Stimulated activated naive CD8-positive, alpha-beta T cell treated with anti-CD3 and anti-CD28 coated beads, Interleukin-15, Interleukin-2, amounts not matched to agents 100 U/mL and 50 U/mL, for 24 hours (primary cell): ENCODE results near the gene MRPL52.
"Not testable (repeated sequence)": the region's sequence is repeated elsewhere in the genome, so short reads cannot be mapped to it uniquely, and the experiment has no call there.

ENCODE experiments used
- ATAC-seq: fragments of 150-1000 bp; cut with Tn5 transposase; one replicate; pipeline ENCODE4 v1.10.0; 2021
- DNase-seq: peaks from one replicate; pipeline ENCODE4 v3.0.0; 2021

The MRPL52 gene

DNA sequence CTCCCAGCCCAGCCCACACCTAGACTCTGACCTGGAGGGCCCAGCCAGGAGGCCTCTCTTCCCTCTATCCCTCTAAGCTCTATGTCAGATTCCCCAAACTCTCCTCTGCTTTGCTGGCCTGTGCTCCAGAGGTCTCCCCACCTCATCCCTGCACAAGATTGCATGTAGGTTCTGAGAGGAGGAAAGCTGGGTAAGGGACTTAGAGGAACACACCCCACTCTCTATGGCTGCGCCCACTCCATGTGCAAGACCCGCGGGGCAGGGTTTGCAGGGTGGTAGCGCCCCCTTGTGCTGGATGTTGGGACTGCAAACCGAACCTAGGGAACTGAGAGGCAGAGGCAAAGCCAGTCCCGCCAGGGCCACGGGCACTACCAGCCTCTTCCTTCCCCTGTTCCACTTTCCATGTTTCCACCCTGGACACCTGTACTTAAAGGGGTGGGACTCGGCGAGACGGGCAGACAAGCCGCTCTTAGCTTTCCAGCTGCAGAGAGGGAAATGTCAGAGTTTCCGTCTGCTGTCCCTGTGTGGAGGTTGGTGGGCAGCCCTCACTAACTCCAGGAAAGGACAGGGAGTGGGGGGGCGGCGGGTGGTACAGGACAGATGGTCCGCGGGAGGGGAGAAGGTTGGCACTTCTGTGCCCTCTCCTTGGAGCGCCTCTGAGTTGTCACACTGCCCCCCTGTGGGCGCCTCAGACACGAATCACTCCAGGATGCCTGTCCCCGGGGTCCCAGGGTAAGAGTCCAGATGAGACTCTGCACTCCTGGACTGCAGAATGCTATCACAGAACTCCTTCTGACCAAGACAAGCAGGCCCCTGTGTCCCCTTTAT lies 23.5 kb downstream of the MRPL52 start:
- DNase-seq (peak; percentile 97), ATAC-seq (peak; percentile 89)

- ATAC-seq, DNase-seq: not testable (repeated sequence)
These were observed 24.6 kb downstream of the MRPL52 start for GRCh38 chr14:22854296-22854695.

- DNase-seq (no peak), ATAC-seq (no peak)
These were observed 25.5 kb downstream of the MRPL52 start for GRCh38 chr14:22854963-22855724.

- DNase-seq = no peak
These were observed 26.7 kb downstream of the MRPL52 start for GRCh38 chr14:22856428-22856827.

GRCh38 chr14:22860377-22860776 lies 30.7 kb downstream of the MRPL52 start:
- ATAC-seq, DNase-seq: not testable (repeated sequence)

More at GRCh38 chr14:22856428-22856827, 26.7 kb downstream of the MRPL52 start:
- no peak for ATAC-seq

- DNase-seq (no peak), ATAC-seq (no peak)
These were observed 32.0 kb downstream of the MRPL52 start for GRCh38 chr14:22861651-22862050.

- DNase-seq (no peak), ATAC-seq (no peak)
These were observed 35.3 kb downstream of the MRPL52 start for GRCh38 chr14:22864979-22865378.

DNA sequence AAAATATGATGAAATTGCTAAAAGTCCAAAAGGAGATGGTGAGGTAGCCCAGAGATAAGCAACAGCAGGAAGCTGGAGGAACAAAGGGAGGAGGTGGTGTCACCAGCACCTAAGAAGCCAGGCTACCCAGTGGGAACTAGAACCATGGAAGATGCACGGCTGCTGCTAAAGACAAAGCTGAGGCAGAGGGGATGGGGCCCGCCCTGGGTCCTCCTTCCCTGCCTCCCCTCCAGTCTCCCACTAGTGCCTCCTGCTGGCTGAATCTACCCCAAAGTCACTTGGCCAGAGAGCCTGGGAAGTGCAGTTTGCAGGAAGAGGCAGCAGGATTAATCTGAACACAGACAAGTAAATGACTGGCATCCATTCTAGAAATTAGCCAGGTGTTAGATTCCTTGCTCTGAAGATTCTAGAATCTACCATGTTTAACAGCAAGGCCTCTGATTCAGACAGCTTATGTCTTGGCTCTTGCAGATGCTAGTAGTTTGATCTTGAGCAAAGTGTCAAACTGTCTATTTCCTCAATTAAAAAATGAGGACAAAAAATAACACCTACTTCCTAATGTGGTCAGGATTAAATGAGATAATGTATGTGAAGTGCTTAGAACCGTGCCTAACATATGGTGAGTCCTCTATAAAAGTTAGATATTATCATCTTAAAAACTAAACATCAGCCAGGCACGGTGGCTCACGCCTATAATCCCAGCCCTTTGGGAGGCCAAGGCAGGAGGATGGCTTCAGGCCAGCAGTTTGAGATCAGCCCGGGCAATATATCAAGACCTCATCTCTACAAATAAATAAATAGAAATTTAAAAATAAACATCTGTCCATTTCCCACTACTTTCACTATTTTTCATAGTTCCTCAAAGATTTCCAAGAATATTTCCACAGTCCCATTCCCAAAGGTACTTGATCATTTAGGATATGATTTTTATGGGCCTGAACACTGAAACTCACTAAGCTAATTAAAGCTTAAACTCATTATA lies 36.0 kb downstream of the MRPL52 start:
- DNase-seq = peak; percentile 45

GRCh38 chr14:22866874-22867273 lies 37.2 kb downstream of the MRPL52 start:
- DNase-seq (no peak), ATAC-seq (no peak)

More for the DNA sequence above, 36.0 kb downstream of the MRPL52 start:
- no peak for ATAC-seq

DNA sequence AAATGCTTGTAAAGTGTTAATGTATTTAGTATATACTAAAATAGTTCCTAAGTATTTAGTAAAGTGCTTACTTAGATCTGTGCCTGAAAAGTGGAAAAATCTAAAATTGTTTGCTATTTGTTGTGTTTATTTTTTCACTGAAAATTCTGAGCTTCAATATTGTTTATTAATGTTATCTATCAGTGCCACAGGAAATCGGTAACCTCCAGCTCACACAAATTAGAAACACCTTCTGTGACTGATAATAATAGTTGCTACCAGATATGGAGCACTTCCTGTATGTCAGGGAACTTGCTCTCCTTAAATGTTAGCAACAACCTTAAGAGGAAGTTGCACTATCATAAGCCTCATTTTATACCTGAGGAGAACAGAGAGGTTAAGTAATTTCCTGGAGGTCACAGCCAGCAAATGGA lies 41.1 kb downstream of the MRPL52 start:
- peak; percentile 53 for ATAC-seq
- no peak for DNase-seq

- ATAC-seq (peak; percentile 86), DNase-seq (peak; percentile 81)
These were observed 41.7 kb downstream of the MRPL52 start, which contains the start of gene LRP10 for GRCh38 chr14:22871224-22872032. Gene LRP10, plus strand, starts transcription at chr14:22871740. Its CDS starts 564 bp downstream, at chr14:22872304.

GRCh38 chr14:22872033-22872832 lies 42.5 kb downstream of the MRPL52 start:
- ATAC-seq (peak; percentile 31), DNase-seq (peak; percentile 81)

DNA sequence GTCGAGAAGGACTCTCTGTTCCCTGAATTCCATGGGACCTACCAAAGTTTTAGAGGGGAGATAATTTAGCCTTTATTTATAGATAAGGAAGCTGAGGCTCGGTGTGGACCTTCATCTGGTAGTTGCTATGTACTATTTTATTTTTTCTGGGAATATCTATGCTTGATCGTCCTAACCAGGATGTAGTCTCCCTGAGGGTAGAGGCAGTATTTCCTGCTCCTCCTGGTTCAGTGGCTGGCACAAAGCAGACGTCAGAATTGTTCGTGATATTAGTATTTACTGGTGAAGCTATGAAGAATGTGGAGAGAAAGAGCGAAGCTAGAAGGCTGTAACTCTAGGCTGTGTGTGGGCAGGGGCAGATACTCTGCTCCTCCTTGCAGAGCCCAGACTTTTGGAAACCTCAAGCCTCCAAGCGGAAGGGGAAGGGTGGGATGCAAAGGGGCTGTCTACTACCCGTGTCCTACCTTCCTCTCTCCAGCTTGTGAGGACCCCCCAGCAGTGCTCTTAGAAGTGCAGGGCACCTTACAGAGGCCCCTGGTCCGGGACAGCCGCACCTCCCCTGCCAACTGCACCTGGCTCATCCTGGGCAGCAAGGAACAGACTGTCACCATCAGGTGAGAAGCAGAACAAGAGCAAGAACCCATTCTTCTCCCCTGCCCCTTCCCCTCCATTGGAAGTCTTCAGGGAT lies 43.3 kb downstream of the MRPL52 start:
- DNase-seq (no peak), ATAC-seq (no peak)

DNA sequence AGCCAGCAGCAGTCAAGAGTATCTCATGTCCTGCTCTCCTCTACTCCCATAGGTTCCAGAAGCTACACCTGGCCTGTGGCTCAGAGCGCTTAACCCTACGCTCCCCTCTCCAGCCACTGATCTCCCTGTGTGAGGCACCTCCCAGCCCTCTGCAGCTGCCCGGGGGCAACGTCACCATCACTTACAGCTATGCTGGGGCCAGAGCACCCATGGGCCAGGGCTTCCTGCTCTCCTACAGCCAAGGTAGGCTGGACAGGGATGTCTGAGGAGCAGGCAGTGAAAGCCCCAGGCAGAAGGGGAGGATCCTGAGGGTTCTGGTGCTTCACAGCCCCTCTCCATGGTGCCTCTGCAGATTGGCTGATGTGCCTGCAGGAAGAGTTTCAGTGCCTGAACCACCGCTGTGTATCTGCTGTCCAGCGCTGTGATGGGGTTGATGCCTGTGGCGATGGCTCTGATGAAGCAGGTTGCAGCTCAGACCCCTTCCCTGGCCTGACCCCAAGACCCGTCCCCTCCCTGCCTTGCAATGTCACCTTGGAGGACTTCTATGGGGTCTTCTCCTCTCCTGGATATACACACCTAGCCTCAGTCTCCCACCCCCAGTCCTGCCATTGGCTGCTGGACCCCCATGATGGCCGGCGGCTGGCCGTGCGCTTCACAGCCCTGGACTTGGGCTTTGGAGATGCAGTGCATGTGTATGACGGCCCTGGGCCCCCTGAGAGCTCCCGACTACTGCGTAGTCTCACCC lies 45.5 kb downstream of the MRPL52 start:
- ATAC-seq = no peak
- no peak for DNase-seq

- ATAC-seq = no peak
- no peak for DNase-seq
These were observed 46.1 kb downstream of the MRPL52 start for GRCh38 chr14:22875748-22876319.

DNA sequence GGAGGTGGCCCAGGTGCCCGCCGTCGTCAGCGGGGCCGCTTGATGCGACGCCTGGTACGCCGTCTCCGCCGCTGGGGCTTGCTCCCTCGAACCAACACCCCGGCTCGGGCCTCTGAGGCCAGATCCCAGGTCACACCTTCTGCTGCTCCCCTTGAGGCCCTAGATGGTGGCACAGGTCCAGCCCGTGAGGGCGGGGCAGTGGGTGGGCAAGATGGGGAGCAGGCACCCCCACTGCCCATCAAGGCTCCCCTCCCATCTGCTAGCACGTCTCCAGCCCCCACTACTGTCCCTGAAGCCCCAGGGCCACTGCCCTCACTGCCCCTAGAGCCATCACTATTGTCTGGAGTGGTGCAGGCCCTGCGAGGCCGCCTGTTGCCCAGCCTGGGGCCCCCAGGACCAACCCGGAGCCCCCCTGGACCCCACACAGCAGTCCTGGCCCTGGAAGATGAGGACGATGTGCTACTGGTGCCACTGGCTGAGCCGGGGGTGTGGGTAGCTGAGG lies 47.4 kb downstream of the MRPL52 start:
- DNase-seq = no peak
- ATAC-seq = no peak

DNA sequence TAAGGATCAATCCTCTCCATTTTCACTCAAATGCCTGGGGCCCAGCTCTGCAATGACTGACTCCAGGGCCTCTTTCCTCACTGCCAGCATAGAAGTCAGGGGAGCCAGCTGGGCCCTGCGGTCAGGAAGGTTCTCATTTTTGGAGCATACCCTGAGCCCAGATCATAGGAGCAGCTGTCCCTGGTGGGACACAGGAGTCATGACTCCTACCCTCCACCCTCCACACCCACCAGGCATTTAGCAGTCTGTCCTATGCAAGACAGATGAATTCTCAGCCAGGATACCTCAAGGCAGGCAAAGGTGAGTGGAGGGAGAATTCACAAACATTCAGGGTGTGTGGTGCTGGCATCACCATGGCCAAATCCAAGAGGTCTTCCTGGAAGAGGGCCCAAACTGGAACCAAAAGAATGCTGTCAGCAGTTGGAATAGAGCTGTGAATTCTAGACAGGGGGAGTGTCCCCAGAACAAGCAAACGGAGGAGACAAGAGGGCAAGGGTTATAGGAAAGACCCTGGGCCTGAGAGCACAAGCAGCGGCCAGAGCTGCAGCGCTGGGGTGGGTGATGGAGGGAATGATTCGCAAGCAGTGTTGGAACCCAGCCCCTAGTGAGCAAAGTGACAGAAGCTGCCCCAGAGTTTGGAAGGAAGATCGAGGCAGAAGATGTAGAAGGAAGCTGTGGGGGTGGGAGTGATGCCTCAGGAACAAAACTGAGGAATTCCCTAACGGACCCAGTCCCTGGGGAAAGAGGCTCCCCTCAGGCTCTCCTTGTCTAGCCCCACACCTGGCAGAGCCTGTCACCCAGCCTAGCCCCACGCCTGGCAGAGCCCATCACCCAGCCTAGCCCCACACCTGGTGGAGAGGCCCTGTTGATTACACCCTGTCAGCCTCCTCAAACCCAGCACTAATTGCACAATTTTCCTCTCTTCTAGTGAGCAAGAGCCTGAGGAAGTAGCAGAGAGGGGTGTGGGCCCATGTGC lies 48.9 kb downstream of the MRPL52 start:
- ATAC-seq = no peak

More for the DNA sequence above, 48.9 kb downstream of the MRPL52 start:
- DNase-seq = no peak
